GM18520 (cell line): Measurements from ENCODE around the gene HERC6.
A peak's percentile ranks its signal among the peaks of the same experiment; 100 is the strongest.
"Not testable (repeated sequence)": the region's sequence is repeated elsewhere in the genome, so short reads cannot be mapped to it uniquely, and the experiment has no call there.

Source experiments
- ATAC-seq: cut with Tn5 transposase; IDR thresholded peaks from one replicate; pipeline ENCODE4 v1.9.1; 2021; ENCODE audit not compliant: unreplicated experiment

Gene HERC6

GRCh38 chr4:88445252-88445651 is 66.6 kb downstream of the HERC6 start:
- ATAC-seq: no peak

DNA sequence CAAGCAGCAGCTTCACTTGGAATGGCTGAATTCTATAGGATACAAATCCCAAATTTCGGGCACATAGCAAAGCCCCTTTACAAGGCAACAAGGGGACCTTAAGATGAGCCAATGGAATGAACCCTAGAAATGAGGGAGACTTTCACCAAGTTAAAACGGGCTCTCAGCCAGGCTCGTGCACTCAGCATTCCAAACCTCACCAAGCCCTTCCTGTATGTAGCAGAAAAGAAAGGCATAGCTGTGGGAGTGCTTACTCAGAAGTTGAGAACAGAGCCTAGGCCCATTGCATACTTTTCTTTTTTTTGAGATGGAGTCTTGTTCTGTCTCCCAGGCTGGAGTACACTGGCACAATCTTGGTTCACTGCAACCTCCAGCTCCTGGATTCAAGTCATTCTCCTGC is 67.5 kb downstream of the HERC6 start:
- no peak for ATAC-seq

DNA sequence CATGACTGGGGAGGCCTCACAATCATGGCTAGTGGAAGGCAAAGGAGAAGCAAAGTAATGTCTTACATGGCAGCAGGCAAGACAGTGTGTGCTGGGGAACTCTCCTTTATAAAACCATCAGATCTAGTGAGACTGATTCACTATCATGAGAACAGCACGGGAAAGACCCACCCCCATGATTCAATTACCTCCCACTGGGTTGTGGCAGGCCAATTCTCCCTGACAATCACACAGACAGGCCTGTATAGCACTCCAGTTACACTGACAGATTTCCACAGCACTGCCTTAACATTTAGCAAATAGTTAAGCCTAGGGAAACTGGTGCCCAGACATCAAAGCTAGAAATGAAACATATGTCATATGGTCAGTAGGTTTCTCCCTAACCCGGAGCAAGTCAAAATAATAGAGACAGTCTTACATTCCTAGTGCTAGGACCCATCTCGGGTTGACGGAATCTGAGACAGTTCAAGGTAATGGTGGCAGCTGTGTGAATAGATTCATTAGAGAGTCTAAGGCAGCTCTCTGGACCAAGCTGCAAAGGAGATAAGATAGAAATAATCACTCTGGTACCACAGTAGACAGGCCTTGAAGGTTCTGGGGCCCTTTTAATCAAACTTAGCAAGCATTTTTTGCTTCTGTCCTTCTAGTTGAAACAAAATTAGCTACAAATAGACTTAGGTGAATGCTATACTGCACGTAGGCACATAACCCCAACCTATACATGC is 68.9 kb downstream of the HERC6 start:
- no peak for ATAC-seq

GRCh38 chr4:88448211-88448765 is 69.6 kb downstream of the HERC6 start:
- ATAC-seq: not testable (repeated sequence)

GRCh38 chr4:88448889-88449288 is 70.2 kb downstream of the HERC6 start:
- no peak for ATAC-seq

- ATAC-seq: no peak
Measured at GRCh38 chr4:88449290-88449689, 70.6 kb downstream of the HERC6 start.

- ATAC-seq: no peak
Measured at GRCh38 chr4:88451205-88451604, 72.6 kb downstream of the HERC6 start.

- ATAC-seq: no peak
Measured at GRCh38 chr4:88452912-88453311, 74.3 kb downstream of the HERC6 start.

GRCh38 chr4:88456670-88457306 is 78.1 kb downstream of the HERC6 start, which contains the start of gene HERC5:
HERC5 (plus strand) TSS chr4:88457119; CDS start chr4:88457270, 151 bp downstream.
- peak; percentile 90 for ATAC-seq

DNA sequence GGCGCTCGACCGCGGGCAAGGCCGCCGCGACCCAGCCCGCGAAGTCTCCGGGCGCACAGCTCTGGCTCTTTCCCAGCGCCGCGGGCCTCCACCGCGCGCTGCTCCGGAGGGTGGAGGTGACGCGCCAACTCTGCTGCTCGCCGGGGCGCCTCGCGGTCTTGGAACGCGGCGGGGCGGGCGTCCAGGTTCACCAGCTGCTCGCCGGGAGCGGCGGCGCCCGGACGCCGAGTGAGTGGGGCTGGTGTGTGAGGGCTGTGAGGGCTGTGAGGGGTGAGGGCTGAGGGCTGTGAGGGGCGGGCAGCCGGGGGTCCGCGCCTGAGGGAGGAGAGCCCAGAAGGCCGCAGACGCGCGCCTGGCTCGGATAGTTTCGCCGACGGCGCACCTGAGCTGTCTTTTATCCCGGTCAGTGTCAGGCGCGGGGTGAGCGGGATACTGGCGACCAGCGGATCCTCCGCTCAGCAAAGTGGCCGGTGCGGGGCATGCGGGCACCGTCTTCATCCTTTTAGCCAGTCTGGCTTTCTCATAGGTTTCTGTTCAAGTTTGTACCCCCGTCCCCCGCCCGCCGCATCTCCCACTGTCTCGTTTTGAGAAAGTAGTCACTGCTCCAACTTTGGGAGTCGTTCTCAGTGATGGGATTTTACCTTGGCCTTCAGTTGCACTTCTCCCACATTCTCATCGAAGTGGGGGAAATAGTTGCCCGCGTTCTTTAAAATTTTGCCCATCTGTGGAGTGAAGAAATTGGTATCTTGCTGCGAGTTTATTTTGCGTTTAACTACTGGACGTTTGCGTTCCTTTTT is 78.9 kb downstream of the HERC6 start:
- ATAC-seq: peak; percentile 23

GRCh38 chr4:88458104-88458740 is 79.6 kb downstream of the HERC6 start:
- ATAC-seq: no peak

GRCh38 chr4:88465653-88466192 is 87.1 kb downstream of the HERC6 start:
- ATAC-seq: no peak

DNA sequence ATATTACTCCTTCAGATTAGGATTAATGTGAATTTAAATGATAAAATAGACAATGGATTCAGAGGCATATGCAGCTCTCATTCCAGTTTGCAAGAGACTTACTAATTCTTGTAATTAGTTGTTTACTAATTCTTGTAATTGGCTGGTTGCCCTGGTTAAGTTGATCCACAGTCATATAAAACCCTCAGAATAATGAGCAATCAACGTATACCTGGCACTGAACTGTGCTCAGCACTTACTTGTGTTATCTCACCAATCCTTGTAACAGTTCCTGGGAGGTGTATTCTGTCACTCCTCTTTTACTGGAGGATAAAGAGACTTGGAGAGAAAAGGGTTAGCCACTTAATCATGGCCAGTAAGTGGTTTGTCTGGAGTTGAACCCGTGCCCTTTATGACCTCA is 88.7 kb downstream of the HERC6 start:
- ATAC-seq: no peak

- no peak for ATAC-seq
Measured at GRCh38 chr4:88477229-88477860, 98.7 kb downstream of the HERC6 start.

- no peak for ATAC-seq
Measured at GRCh38 chr4:88478247-88478646, 99.6 kb downstream of the HERC6 start.

GRCh38 chr4:88481537-88481936 is 102.9 kb downstream of the HERC6 start:
- ATAC-seq: no peak

- ATAC-seq: no peak
Measured at GRCh38 chr4:88489100-88489761, 110.6 kb downstream of the HERC6 start.
